Measurements from ENCODE around the gene KDELR3.

The KDELR3 gene

GRCh38 chr22:38490915-38491314 is 23.0 kb downstream of the KDELR3 start:
- no peak overlapping the region for H3K4me3 Mint-ChIP-seq

GRCh38 chr22:38491707-38492348 is 23.9 kb downstream of the KDELR3 start:
- DNase-seq (ENCODE audit: low spot score in 2 of 2) (no peak), ATAC-seq (ENCODE audit: low read depth) (no peak)
- Mint-ChIP-seq H3K4me1 (peaks cover 8% of the 10 kb centered on the region), H3K9me3 (no peaks in the 10 kb centered on the region), H3K4me3 (no peak overlapping the region), H3K27ac (no peak overlapping the region), H3K27me3 (no peaks in the 10 kb centered on the region), H3K36me3 (peaks cover 29% of the 10 kb centered on the region)

More at GRCh38 chr22:38490915-38491314, 23.0 kb downstream of the KDELR3 start:
- ATAC-seq (ENCODE audit: low read depth) (no peak), DNase-seq (ENCODE audit: low spot score in 2 of 2) (no peak)
- Mint-ChIP-seq H3K4me1 (peaks cover 8% of the 10 kb centered on the region), H3K36me3 (peaks cover 26% of the 10 kb centered on the region), H3K27me3 (no peaks in the 10 kb centered on the region), H3K9me3 (no peaks in the 10 kb centered on the region), H3K27ac (no peak overlapping the region)

GRCh38 chr22:38494498-38494897 is 26.6 kb downstream of the KDELR3 start:
- no peaks in the 10 kb centered on the region for H3K27me3 Mint-ChIP-seq
- H3K9me3 Mint-ChIP-seq = no peaks in the 10 kb centered on the region
- H3K27ac Mint-ChIP-seq = no peak overlapping the region
- peaks cover 2% of the 10 kb centered on the region for H3K4me1 Mint-ChIP-seq
- ATAC-seq (ENCODE audit: low read depth) = no peak
- H3K4me3 Mint-ChIP-seq = no peak overlapping the region
- DNase-seq (ENCODE audit: low spot score in 2 of 2) = no peak
- peaks cover 25% of the 10 kb centered on the region for H3K36me3 Mint-ChIP-seq

GRCh38 chr22:38494939-38495338 is 27.0 kb downstream of the KDELR3 start:
- no peak overlapping the region for H3K27ac Mint-ChIP-seq
- peaks cover 22% of the 10 kb centered on the region for H3K36me3 Mint-ChIP-seq
- ATAC-seq (ENCODE audit: low read depth) (no peak), DNase-seq (ENCODE audit: low spot score in 2 of 2) (no peak)
- H3K9me3 Mint-ChIP-seq = no peaks in the 10 kb centered on the region
- no peaks in the 10 kb centered on the region for H3K4me1 Mint-ChIP-seq
- no peak overlapping the region for H3K4me3 Mint-ChIP-seq
- no peaks in the 10 kb centered on the region for H3K27me3 Mint-ChIP-seq

- H3K4me3 Mint-ChIP-seq = no peak overlapping the region
- peaks cover 14% of the 10 kb centered on the region for H3K4me1 Mint-ChIP-seq
- ATAC-seq (ENCODE audit: low read depth) (no peak), DNase-seq (ENCODE audit: low spot score in 2 of 2) (no peak)
- H3K36me3 Mint-ChIP-seq = peaks cover 25% of the 10 kb centered on the region
- H3K9me3 Mint-ChIP-seq = no peaks in the 10 kb centered on the region
- H3K27me3 Mint-ChIP-seq = no peaks in the 10 kb centered on the region
- no peak overlapping the region for H3K27ac Mint-ChIP-seq
Measured at GRCh38 chr22:38497869-38498268, 30.0 kb downstream of the KDELR3 start.

GRCh38 chr22:38501797-38502672 is 34.1 kb downstream of the KDELR3 start:
- H3K27ac Mint-ChIP-seq = peak overlapping the region; percentile 100
- no peaks in the 10 kb centered on the region for H3K27me3 Mint-ChIP-seq
- H3K4me1 Mint-ChIP-seq = peaks cover 34% of the 10 kb centered on the region
- no peaks in the 10 kb centered on the region for H3K9me3 Mint-ChIP-seq
- peaks cover 27% of the 10 kb centered on the region for H3K36me3 Mint-ChIP-seq
- peak overlapping the region; percentile 92 for H3K4me3 Mint-ChIP-seq
- ATAC-seq (ENCODE audit: low read depth) (no peak), DNase-seq (ENCODE audit: low spot score in 2 of 2) (no peak)

- Mint-ChIP-seq H3K4me3 (peak overlapping the region; percentile 92), H3K36me3 (peaks cover 27% of the 10 kb centered on the region), H3K27ac (peak overlapping the region; percentile 100), H3K9me3 (no peaks in the 10 kb centered on the region), H3K27me3 (no peaks in the 10 kb centered on the region), H3K4me1 (peaks cover 35% of the 10 kb centered on the region)
- no peak for DNase-seq (ENCODE audit: low spot score in 2 of 2)
- ATAC-seq (ENCODE audit: low read depth) = no peak
Measured at GRCh38 chr22:38503021-38503420, 35.1 kb downstream of the KDELR3 start.

GRCh38 chr22:38504731-38505540 is 37.0 kb downstream of the KDELR3 start:
- DNase-seq (ENCODE audit: low spot score in 2 of 2) = peak; percentile 38 to 52
- peak overlapping the region; percentile 92 for H3K4me3 Mint-ChIP-seq
- H3K27me3 Mint-ChIP-seq = no peaks in the 10 kb centered on the region
- H3K27ac Mint-ChIP-seq = peak overlapping the region; percentile 100
- H3K9me3 Mint-ChIP-seq = peaks cover 4% of the 10 kb centered on the region
- H3K36me3 Mint-ChIP-seq = peaks cover 19% of the 10 kb centered on the region
- H3K4me1 Mint-ChIP-seq = peaks cover 40% of the 10 kb centered on the region
- ATAC-seq (ENCODE audit: low read depth) = peak; percentile 11

- Mint-ChIP-seq H3K4me1 (peaks cover 40% of the 10 kb centered on the region), H3K27me3 (no peaks in the 10 kb centered on the region), H3K36me3 (peaks cover 19% of the 10 kb centered on the region), H3K9me3 (peaks cover 4% of the 10 kb centered on the region), H3K4me3 (peak overlapping the region; percentile 100), H3K27ac (peak overlapping the region; percentile 100)
- DNase-seq (ENCODE audit: low spot score in 2 of 2) (peak in 1 of 2 donors; percentile 93), ATAC-seq (ENCODE audit: low read depth) (peak; percentile 25)
Measured at GRCh38 chr22:38505541-38506117, 37.7 kb downstream of the KDELR3 start.

GRCh38 chr22:38506118-38506962 is 38.4 kb downstream of the KDELR3 start, which contains the start of gene DDX17:
Gene DDX17, minus strand, starts transcription at chr22:38506311.
- DNase-seq (ENCODE audit: low spot score in 2 of 2) (peak; percentile 97), ATAC-seq (ENCODE audit: low read depth) (peak; percentile 76)
- Mint-ChIP-seq H3K4me1 (peaks cover 37% of the 10 kb centered on the region), H3K27ac (peak within 1 kb of the TSS; percentile 100), H3K9me3 (peaks cover 4% of the 10 kb centered on the region), H3K27me3 (no peaks in the 10 kb centered on the region), H3K36me3 (peaks cover 14% of the 10 kb centered on the region), H3K4me3 (peak within 1 kb of the TSS; percentile 100)

GRCh38 chr22:38510416-38510970 is 42.6 kb downstream of the KDELR3 start:
- peaks cover 2% of the 10 kb centered on the region for H3K36me3 Mint-ChIP-seq
- peaks cover 4% of the 10 kb centered on the region for H3K9me3 Mint-ChIP-seq

GRCh38 chr22:38513063-38513462 is 45.2 kb downstream of the KDELR3 start:
- no peak for DNase-seq (ENCODE audit: low spot score in 2 of 2)
- Mint-ChIP-seq H3K36me3 (no peaks in the 10 kb centered on the region), H3K27me3 (no peaks in the 10 kb centered on the region), H3K4me3 (no peak overlapping the region), H3K9me3 (peaks cover 3% of the 10 kb centered on the region), H3K4me1 (peaks cover 5% of the 10 kb centered on the region), H3K27ac (no peak overlapping the region)
- ATAC-seq (ENCODE audit: low read depth) = peak; percentile 76

More at GRCh38 chr22:38510416-38510970, 42.6 kb downstream of the KDELR3 start:
- no peak for DNase-seq (ENCODE audit: low spot score in 2 of 2)
- no peak overlapping the region for H3K4me3 Mint-ChIP-seq
- H3K4me1 Mint-ChIP-seq = peaks cover 9% of the 10 kb centered on the region
- no peak for ATAC-seq (ENCODE audit: low read depth)
- H3K27me3 Mint-ChIP-seq = no peaks in the 10 kb centered on the region
- no peak overlapping the region for H3K27ac Mint-ChIP-seq
